B cell (primary cell): ENCODE data around the gene C10orf53.

Experiments
- EZH2 ChIP-seq: IDR thresholded peaks from 2 replicates; pipeline ENCODE4 v1.6.1; 2012; ENCODE audit warnings: borderline replicate concordance, low read depth, mild to moderate bottlenecking, moderate library complexity, low read length; ENCODE audit not compliant: insufficient read depth, poor library complexity, severe bottlenecking
- TF ChIP-seq, protein P1 (sequence below): fragments of 200-600 bp; IDR thresholded peaks from one replicate; pipeline ENCODE4 v1.8.0; 2022; ENCODE audit warnings: antibody characterized with exemption, mild to moderate bottlenecking

DNA sequence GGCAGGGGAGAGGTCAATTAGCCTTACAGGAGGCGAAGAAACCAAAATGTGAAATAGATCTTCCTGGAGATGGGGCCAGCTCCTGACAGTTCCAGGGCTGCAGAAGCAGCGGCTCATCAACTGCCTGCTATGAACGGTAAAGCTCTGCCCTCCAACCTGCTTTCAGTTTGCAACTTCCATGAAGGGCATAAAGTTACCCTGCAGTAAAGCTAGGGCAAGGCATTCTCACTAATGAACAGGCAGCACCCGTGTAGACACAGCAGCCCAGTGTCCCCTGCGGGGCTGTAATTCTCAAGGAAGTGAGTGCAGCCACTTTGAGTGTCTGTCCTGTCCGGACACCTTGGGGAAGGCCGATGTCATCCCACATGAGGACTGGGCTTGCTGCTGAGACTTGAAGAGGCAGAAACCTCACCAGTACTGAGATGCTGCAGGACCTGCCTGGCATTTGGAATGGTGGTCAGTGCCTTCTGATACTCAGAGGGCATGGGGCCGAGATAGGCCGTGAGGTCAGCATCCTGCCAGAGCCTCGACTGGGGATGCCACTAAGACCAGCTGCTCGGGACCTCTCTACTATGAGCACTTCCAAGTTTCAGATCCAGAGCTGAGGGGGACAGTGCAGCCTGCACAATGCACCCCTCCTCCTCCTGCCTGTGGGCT, 26.1 kb upstream of the C10orf53 start:
- TF ChIP-seq, protein P1, sequence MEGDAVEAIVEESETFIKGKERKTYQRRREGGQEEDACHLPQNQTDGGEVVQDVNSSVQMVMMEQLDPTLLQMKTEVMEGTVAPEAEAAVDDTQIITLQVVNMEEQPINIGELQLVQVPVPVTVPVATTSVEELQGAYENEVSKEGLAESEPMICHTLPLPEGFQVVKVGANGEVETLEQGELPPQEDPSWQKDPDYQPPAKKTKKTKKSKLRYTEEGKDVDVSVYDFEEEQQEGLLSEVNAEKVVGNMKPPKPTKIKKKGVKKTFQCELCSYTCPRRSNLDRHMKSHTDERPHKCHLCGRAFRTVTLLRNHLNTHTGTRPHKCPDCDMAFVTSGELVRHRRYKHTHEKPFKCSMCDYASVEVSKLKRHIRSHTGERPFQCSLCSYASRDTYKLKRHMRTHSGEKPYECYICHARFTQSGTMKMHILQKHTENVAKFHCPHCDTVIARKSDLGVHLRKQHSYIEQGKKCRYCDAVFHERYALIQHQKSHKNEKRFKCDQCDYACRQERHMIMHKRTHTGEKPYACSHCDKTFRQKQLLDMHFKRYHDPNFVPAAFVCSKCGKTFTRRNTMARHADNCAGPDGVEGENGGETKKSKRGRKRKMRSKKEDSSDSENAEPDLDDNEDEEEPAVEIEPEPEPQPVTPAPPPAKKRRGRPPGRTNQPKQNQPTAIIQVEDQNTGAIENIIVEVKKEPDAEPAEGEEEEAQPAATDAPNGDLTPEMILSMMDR: no peak
- TF ChIP-seq EZH2: no peak
